Lower lobe of right lung (tissue), 2 donors: Measurements from ENCODE around the gene HMGCS1. TPM values are rescaled to one million over a fixed set of nuclear protein-coding genes. Genes with fewer than 3 reads are reported as not detected.
A peak's percentile ranks its signal among the peaks of the same experiment; 100 is the strongest.

Experiments used
- ATAC-seq, 2 donors: fragments of 200-7000 bp; cut with Tn5 transposase; one replicate each; pipeline ENCODE4 v1.9.1; 2020 to 2022; ENCODE audit warnings: mild to moderate bottlenecking in 2 of 2, moderate library complexity in 2 of 2
- DNase-seq: peaks from one replicate; pipeline ENCODE4 v3.0.0-alpha.2; 2020
- H3K27ac ChIP-seq: fragments of 200-600 bp; one replicate; pipeline ENCODE4 v1.8.0; 2022
- H3K27me3 ChIP-seq: fragments of 200-600 bp; one replicate; pipeline ENCODE4 v1.8.0; 2022; ENCODE audit warnings: low read depth
- H3K36me3 ChIP-seq: fragments of 200-600 bp; one replicate; pipeline ENCODE4 v1.8.0; 2022; ENCODE audit warnings: mild to moderate bottlenecking
- H3K4me1 ChIP-seq: fragments of 200-600 bp; one replicate; pipeline ENCODE4 v1.8.0; 2022
- H3K4me3 ChIP-seq: fragments of 200-600 bp; one replicate; pipeline ENCODE4 v1.8.0; 2022; ENCODE audit warnings: mild to moderate bottlenecking
- H3K9me3 ChIP-seq: fragments of 200-600 bp; one replicate; pipeline ENCODE4 v1.8.0; 2022
- intact Hi-C: fragments of 100-400 bp; cut with DNase I; formaldehyde crosslinking; loops from one replicate; pipeline ENCODE4 v1.11.0; 2022
- long read RNA-seq: library from polyadenylated mRNA; unstranded; transcript quantifications from one replicate; pipeline ENCODE4 v2.0.0, GENCODE V29; 2021
- total RNA-seq: library from RNA; stranded (reverse); fragmentation: NEBNext Ultra II Directional; extraction: Animal tissue kit (Norgen Biotek cat#: 25700); gene quantifications from one replicate; pipeline ENCODE4 v1.2.1, GENCODE V29; 2021
- TF ChIP-seq, protein P1 (sequence below): fragments of 200-600 bp; IDR thresholded peaks from one replicate; pipeline ENCODE4 v1.8.0; 2022; ENCODE audit warnings: antibody characterized with exemption, mild to moderate bottlenecking
- donor health status: DM: no; HTN: yes; CAD: no; lungs with severe emphysema.

Gene HMGCS1
- total RNA-seq: 119 TPM
- long read RNA-seq, partial matches to known transcripts: 8 of 33 reads
- long read RNA-seq, other reads (novel, unspliced or antisense): 23 of 33 reads

DNA sequence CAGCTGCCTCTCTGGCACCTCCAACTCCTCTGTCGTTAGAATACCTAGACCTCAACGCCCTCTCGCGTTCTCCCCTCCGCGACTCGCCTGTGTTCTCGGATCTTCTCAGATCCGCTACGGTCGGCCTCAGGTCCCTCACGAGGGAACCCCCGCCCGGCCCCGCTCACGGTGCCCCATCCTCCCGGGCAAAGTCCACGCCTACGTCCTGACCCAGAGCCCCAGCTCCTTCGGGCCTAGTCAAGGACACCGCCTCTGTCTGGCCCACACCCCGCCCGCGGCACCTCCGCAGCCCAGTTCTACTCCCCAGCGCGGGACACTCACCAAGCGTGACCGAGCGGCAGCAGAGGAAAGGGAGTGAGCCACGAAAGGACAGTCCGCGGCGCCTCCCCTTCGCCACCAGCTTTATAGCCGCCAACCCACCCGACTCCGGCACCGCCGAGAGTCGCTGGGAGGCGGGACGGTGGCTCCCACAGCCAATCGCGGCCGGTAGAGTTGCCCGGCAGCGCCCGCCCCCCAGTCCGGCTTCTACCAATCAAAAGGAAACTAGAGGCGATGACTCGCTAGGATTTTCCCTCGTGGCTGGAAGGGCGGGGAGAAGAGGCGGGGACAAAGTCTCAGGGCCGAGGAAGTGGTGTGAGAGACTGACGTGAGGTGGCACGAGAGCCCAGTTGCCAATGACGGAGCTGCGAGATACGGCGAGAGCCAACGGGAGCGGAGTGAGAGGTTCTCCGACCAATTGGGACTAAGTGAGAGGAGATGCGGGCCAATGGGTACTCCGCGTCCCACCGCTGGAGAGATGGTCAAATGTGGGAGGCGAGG lies at the start of gene HMGCS1:
TSS of gene HMGCS1 (minus strand) at position 378 of the 819 bp plus-strand sequence. CDS start 14,447 bp downstream, outside the sequence.
- peak within 1 kb of the TSS; percentile 82 for H3K27ac ChIP-seq
- peak; percentile 99 for DNase-seq
- H3K4me1 ChIP-seq: peaks cover 23% of the 10 kb centered on the region
- ATAC-seq: peak; percentile 97 to 99
- no peaks in the 10 kb centered on the region for H3K27me3 ChIP-seq
- peak within 1 kb of the TSS; percentile 72 for H3K4me3 ChIP-seq
- no peaks in the 10 kb centered on the region for H3K36me3 ChIP-seq
- intact Hi-C loops: no loop called here
- no peaks in the 10 kb centered on the region for H3K9me3 ChIP-seq
- TF ChIP-seq, protein P1, sequence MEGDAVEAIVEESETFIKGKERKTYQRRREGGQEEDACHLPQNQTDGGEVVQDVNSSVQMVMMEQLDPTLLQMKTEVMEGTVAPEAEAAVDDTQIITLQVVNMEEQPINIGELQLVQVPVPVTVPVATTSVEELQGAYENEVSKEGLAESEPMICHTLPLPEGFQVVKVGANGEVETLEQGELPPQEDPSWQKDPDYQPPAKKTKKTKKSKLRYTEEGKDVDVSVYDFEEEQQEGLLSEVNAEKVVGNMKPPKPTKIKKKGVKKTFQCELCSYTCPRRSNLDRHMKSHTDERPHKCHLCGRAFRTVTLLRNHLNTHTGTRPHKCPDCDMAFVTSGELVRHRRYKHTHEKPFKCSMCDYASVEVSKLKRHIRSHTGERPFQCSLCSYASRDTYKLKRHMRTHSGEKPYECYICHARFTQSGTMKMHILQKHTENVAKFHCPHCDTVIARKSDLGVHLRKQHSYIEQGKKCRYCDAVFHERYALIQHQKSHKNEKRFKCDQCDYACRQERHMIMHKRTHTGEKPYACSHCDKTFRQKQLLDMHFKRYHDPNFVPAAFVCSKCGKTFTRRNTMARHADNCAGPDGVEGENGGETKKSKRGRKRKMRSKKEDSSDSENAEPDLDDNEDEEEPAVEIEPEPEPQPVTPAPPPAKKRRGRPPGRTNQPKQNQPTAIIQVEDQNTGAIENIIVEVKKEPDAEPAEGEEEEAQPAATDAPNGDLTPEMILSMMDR: no peak

DNA sequence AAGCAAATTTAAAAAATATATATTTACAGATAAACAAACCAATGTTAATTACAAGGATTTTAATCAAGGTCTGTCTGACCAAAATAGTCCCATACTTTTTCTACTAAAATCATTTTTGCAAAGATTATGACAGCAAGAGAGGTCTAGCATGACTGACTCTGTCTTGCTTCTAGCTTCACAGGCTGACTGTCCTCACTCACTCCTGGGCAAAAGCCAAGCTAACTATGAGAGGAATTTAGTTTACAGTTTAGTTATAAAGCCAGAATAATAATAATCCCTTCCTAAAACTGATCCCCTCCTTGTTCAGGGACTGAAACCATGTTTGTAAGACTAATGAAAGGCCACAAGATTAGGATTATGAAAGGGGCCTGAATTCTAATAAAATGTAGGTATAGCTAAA lies 45.5 kb upstream of the HMGCS1 start:
- no peaks in the 10 kb centered on the region for H3K27me3 ChIP-seq
- H3K9me3 ChIP-seq: peaks cover 14% of the 10 kb centered on the region
- no peaks in the 10 kb centered on the region for H3K4me1 ChIP-seq
- TF ChIP-seq, protein P1: no peak
- intact Hi-C loops: no loop called here
- H3K36me3 ChIP-seq: no peaks in the 10 kb centered on the region
- ATAC-seq (no peak), DNase-seq (no peak)
- H3K27ac ChIP-seq: no peak overlapping the region
- H3K4me3 ChIP-seq: no peak overlapping the region

DNA sequence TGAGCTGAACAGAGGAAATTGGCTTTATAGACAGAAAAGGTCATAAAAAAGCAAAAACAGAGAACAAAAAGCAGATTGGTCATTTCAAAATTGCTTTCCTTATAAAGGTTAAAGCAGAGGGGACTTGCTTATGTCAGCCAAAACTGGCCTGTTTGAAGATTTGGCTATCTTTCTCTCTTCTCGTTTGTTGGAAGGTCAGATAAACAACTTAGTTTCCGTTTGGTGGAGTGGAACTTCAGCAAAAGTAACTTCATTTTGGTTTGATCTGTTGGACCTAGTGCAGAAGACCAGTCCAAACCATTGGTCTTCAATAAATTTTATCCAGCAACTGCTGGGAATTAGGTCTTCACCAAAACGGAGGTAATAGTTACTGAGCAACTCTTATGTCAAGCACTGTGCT lies 45.1 kb upstream of the HMGCS1 start:
- Histone ChIP-seq H3K4me1 (no peaks in the 10 kb centered on the region), H3K36me3 (no peaks in the 10 kb centered on the region), H3K27me3 (no peaks in the 10 kb centered on the region), H3K27ac (no peak overlapping the region), H3K9me3 (peaks cover 14% of the 10 kb centered on the region), H3K4me3 (no peak overlapping the region)
- intact Hi-C loops: no loop called here
- TF ChIP-seq, protein P1: no peak
- no peak for DNase-seq
- peak in 1 of 2 donors; percentile 21 for ATAC-seq

DNA sequence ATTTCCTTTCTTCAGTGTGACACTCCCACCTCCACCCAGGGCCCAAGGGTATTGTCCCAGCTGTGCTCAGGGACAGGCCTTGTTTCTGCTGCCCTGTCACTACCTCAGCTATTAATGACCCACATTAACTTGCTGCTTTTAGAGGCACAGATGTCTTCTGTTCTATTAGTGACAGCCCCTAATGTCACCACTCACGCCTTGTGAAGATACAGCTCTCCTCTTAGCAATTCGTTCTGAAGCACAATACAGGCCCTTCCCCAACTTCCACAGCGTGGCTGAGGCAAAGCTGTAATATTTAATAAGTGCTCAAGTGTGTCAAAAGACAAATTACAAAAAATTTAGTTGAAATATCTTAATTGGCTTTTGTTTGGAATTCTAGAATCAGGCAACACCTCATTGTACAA lies 44.7 kb upstream of the HMGCS1 start:
- Histone ChIP-seq H3K27me3 (no peaks in the 10 kb centered on the region), H3K36me3 (no peaks in the 10 kb centered on the region), H3K27ac (no peak overlapping the region), H3K4me3 (no peak overlapping the region), H3K4me1 (no peaks in the 10 kb centered on the region), H3K9me3 (peaks cover 14% of the 10 kb centered on the region)
- intact Hi-C loops: no loop called here
- DNase-seq (no peak), ATAC-seq (peak; percentile 23 to 47)
- TF ChIP-seq, protein P1: no peak

DNA sequence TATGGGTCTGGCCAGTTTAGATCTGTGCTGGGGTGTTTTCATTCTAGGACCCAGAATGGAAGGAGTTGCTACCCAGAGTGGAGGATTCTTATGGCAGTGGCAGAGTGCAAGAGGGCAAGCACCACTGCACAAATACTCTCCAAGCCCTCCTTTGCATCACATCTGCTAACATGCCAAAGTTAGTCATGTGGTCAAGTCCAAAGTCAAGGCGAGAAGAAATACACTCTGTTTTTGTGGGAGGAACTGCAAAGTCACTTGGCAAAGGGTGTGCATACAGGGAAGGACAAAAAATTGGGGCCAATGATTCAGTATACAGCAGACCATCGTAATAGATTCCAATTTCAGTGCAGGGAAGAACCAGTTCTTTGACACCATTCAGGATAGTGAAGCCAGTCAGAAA lies 43.9 kb upstream of the HMGCS1 start:
- intact Hi-C loops: no loop called here
- no peak for DNase-seq
- Histone ChIP-seq H3K27me3 (no peaks in the 10 kb centered on the region), H3K36me3 (no peaks in the 10 kb centered on the region), H3K4me1 (no peaks in the 10 kb centered on the region), H3K4me3 (no peak overlapping the region), H3K9me3 (peaks cover 14% of the 10 kb centered on the region), H3K27ac (no peak overlapping the region)
- no peak for ATAC-seq
- TF ChIP-seq, protein P1: no peak
